ENCODE measurements around the gene COA1. TPM values are rescaled to one million over a fixed set of nuclear protein-coding genes. Genes with fewer than 3 reads are reported as not detected.
"Not testable (repeated sequence)": the region's sequence is repeated elsewhere in the genome, so short reads cannot be mapped to it uniquely, and the experiment has no call there.

The COA1 gene
- total and polyA plus RNA-seq, 9 of the 15 experiments (the other 6 are each of a cell fraction or from before 2014, with no cell fraction given): 98.9 to 463 (median 181) TPM

- TF ChIP-seq SUPT5H (IDR thresholded peaks at IDR 0.05) (0 out of 2 replicates have a peak, but pooled peaks have one; percentile 39), MTA3 (IDR thresholded peaks at IDR 0.05; ENCODE audit: borderline replicate concordance) (0 out of 2 replicates have a peak, but pooled peaks have one; percentile 61), SMAD4 (CRISPR knock-in tag; conservative IDR thresholded peaks at IDR 0.05) (peak; percentile 76), HIVEP1 (CRISPR knock-in tag; IDR thresholded peaks at IDR 0.05) (peak; percentile 68; the same call in 1 of the 2 replicates), TOE1 (IDR thresholded peaks at IDR 0.05; ENCODE audit: borderline replicate concordance) (peak; percentile 98), FOXK2 (conservative IDR thresholded peaks at IDR 0.05 in 1 of 2, IDR thresholded peaks at IDR 0.05 in 1 of 2; ENCODE audit: low read depth in 2 of 2) (peak; percentile 50 to 77; a peak in 2 of 4 replicates), GATAD2B (IDR thresholded peaks at IDR 0.05; ENCODE audit: borderline replicate concordance) (0 out of 2 replicates have a peak, but pooled peaks have one; percentile 50), ZNF583 (CRISPR knock-in tag; IDR thresholded peaks at IDR 0.05) (peak; percentile 77), NBN (IDR thresholded peaks at IDR 0.05; ENCODE audit: low read depth) (peak; percentile 46; the same call in 1 of the 2 replicates), ZNF197 (CRISPR knock-in tag; IDR thresholded peaks at IDR 0.05; ENCODE audit: low read depth) (peak; percentile 51; the same call in 1 of the 2 replicates), RAD51 (IDR thresholded peaks at IDR 0.05; ENCODE audit: borderline replicate concordance, low read depth) (peak; percentile 93), SOX6 (IDR thresholded peaks at IDR 0.05) (0 out of 2 replicates have a peak, but pooled peaks have one; percentile 65), MAFF (IDR thresholded peaks at IDR 0.05; ENCODE audit: low read length) (peak; percentile 67), POLR2A (conservative IDR thresholded peaks at IDR 0.05) (peak; percentile 66), JUND (tag; IDR thresholded peaks at IDR 0.05; ENCODE audit: borderline replicate concordance, low read depth, low read length) (0 out of 3 replicates have a peak, but pooled peaks have one; percentile 40), POLR2H (tag; IDR thresholded peaks at IDR 0.05; ENCODE audit: low read depth) (peak; percentile 82), NR2C1 (tag; IDR thresholded peaks at IDR 0.05) (peak; percentile 24; the same call in 1 of the 2 replicates)
- TF ChIP-seq, protein P1, sequence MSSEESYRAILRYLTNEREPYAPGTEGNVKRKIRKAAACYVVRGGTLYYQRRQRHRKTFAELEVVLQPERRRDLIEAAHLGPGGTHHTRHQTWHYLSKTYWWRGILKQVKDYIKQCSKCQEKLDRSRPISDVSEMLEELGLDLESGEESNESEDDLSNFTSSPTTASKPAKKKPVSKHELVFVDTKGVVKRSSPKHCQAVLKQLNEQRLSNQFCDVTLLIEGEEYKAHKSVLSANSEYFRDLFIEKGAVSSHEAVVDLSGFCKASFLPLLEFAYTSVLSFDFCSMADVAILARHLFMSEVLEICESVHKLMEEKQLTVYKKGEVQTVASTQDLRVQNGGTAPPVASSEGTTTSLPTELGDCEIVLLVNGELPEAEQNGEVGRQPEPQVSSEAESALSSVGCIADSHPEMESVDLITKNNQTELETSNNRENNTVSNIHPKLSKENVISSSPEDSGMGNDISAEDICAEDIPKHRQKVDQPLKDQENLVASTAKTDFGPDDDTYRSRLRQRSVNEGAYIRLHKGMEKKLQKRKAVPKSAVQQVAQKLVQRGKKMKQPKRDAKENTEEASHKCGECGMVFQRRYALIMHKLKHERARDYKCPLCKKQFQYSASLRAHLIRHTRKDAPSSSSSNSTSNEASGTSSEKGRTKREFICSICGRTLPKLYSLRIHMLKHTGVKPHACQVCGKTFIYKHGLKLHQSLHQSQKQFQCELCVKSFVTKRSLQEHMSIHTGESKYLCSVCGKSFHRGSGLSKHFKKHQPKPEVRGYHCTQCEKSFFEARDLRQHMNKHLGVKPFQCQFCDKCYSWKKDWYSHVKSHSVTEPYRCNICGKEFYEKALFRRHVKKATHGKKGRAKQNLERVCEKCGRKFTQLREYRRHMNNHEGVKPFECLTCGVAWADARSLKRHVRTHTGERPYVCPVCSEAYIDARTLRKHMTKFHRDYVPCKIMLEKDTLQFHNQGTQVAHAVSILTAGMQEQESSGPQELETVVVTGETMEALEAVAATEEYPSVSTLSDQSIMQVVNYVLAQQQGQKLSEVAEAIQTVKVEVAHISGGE (CRISPR knock-in tag; IDR thresholded peaks at IDR 0.05): peak in 1 of 3 experiments; percentile 41; a peak in 1 of 6 replicates
- TF ChIP-seq TOE1 (CRISPR knock-in tag; IDR thresholded peaks at IDR 0.05; ENCODE audit: borderline replicate concordance, low read depth); JUND (IDR thresholded peaks at IDR 0.05; ENCODE audit: borderline replicate concordance, low read depth, low read length); NR2C1 (IDR thresholded peaks at IDR 0.05): not testable (repeated sequence)
- TF ChIP-seq, protein P2, sequence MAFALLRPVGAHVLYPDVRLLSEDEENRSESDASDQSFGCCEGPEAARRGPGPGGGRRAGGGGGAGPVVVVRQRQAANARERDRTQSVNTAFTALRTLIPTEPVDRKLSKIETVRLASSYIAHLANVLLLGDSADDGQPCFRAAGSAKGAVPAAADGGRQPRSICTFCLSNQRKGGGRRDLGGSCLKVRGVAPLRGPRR (CRISPR knock-in tag; IDR thresholded peaks at IDR 0.05): peak; percentile 63; the same call in 1 of the 2 replicates
- TF ChIP-seq, protein P3, sequence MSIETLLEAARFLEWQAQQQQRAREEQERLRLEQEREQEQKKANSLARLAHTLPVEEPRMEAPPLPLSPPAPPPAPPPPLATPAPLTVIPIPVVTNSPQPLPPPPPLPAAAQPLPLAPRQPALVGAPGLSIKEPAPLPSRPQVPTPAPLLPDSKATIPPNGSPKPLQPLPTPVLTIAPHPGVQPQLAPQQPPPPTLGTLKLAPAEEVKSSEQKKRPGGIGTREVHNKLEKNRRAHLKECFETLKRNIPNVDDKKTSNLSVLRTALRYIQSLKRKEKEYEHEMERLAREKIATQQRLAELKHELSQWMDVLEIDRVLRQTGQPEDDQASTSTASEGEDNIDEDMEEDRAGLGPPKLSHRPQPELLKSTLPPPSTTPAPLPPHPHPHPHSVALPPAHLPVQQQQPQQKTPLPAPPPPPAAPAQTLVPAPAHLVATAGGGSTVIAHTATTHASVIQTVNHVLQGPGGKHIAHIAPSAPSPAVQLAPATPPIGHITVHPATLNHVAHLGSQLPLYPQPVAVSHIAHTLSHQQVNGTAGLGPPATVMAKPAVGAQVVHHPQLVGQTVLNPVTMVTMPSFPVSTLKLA (conservative IDR thresholded peaks at IDR 0.05): peak; percentile 49 to 52; a peak in 2 of 4 replicates
Measured at GRCh38 chr7:43734575-43735332, 5.4 kb upstream of the COA1 start (continued).
